ENCODE results near the gene MYOD1. TPM values are rescaled to one million over a fixed set of nuclear protein-coding genes. Genes with fewer than 3 reads are reported as not detected.

MYOD1 gene
- total RNA-seq, 1 donor from 2014 or later: not detected

DNA sequence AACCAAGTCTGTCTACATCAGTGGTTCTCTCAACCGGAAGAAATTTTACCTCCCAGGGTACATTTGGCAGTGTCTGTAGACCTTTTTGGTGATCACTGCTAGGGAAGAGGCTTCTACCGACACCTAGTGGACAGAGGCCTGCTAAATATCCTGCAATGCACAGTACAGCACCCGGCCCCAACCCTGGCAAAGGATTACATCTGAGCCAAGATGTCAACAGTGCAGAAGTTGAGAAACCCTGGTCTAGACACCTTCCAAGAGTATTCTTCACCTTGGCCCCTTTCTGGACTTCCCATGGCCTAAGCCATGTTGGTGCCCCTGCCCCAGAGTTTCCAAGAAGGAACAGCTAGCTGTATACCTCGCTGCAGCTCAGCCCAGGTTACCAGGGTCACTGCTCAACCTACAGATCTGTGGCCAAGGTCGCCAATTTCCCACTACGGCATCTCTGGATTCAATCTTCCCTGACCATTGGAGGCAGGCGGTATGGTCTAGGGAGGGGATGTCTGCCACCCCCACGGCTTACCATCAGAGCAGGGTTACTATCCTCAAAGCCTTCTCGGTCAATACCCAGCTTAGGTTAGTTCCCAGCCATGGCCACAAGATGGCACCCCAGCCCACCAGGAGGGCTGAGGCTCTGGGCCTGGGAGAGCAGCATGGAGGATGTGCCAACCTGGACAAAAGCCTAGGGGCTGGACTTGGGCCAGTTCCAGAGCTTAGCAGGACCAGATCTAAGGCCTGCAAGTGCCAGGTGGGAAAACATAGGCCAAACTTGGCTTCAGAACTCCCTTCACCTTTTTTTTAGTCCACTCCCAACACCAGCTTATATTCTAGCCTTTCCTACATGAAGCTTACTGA lies 11.5 kb downstream of the MYOD1 start:
- DNase-seq (ENCODE audit: low spot score): peak; percentile 88
- no peak overlapping the region for H3K4me2 ChIP-seq
- no peak overlapping the region for H3K27ac Mint-ChIP-seq
- H3K4me3 Mint-ChIP-seq: no peak overlapping the region
- H4K20me1 ChIP-seq (ENCODE audit: low read depth): peaks cover 13% of the 10 kb centered on the region
- H3K9me3 Mint-ChIP-seq: no peaks in the 10 kb centered on the region
- peaks cover 3% of the 10 kb centered on the region for H3K4me1 Mint-ChIP-seq
- peaks cover 11% of the 10 kb centered on the region for H3F3A ChIP-seq (ENCODE audit: low read depth)
- no peaks in the 10 kb centered on the region for H3K9me3 ChIP-seq (ENCODE audit: low read depth)
- peaks cover 81% of the 10 kb centered on the region for H3K27me3 ChIP-seq
- no peak overlapping the region for H3K9ac ChIP-seq
- TF ChIP-seq, protein P1, sequence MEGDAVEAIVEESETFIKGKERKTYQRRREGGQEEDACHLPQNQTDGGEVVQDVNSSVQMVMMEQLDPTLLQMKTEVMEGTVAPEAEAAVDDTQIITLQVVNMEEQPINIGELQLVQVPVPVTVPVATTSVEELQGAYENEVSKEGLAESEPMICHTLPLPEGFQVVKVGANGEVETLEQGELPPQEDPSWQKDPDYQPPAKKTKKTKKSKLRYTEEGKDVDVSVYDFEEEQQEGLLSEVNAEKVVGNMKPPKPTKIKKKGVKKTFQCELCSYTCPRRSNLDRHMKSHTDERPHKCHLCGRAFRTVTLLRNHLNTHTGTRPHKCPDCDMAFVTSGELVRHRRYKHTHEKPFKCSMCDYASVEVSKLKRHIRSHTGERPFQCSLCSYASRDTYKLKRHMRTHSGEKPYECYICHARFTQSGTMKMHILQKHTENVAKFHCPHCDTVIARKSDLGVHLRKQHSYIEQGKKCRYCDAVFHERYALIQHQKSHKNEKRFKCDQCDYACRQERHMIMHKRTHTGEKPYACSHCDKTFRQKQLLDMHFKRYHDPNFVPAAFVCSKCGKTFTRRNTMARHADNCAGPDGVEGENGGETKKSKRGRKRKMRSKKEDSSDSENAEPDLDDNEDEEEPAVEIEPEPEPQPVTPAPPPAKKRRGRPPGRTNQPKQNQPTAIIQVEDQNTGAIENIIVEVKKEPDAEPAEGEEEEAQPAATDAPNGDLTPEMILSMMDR (IDR thresholded peaks at IDR 0.05): peak; percentile 67
- no peak for TF ChIP-seq EZH2 (IDR thresholded peaks at IDR 0.05)
- H3K36me3 ChIP-seq: no peaks in the 10 kb centered on the region
- no peak overlapping the region for H3K4me3 ChIP-seq
- no peaks in the 10 kb centered on the region for H3K36me3 Mint-ChIP-seq
- H3K4me1 ChIP-seq: peaks cover 3% of the 10 kb centered on the region
- H2AFZ ChIP-seq (replicated peaks): no peak overlapping the region
- H3K27ac ChIP-seq: no peak overlapping the region
- H3K27me3 Mint-ChIP-seq (ENCODE audit: insufficient read depth, low read depth): peaks cover 7% of the 10 kb centered on the region
- no peaks in the 10 kb centered on the region for H3K79me2 ChIP-seq (ENCODE audit: low read depth)

DNA sequence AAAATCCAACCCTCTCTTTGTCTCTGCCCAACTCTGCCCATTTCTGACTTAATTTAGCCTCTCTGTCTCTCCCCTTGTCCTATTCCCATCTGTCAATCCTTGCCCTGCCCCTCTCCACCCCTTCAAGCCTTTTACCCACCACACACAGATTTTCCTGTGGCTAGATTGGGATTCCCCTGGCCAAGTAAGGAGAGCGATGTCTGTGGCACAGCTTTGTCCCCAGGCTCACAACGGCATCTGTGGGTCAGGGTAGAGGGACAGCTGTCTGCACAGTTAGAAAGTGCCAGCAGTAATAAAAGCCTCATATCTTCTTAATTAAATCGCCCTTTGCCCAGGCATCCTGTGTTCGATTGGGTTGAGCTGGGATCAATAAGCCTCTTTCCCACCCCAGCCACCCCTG lies 13.9 kb downstream of the MYOD1 start:
- Mint-ChIP-seq H3K4me1 (peaks cover 17% of the 10 kb centered on the region), H3K4me3 (peak overlapping the region; percentile 84)
- peaks cover 81% of the 10 kb centered on the region for H3K27me3 ChIP-seq

DNA sequence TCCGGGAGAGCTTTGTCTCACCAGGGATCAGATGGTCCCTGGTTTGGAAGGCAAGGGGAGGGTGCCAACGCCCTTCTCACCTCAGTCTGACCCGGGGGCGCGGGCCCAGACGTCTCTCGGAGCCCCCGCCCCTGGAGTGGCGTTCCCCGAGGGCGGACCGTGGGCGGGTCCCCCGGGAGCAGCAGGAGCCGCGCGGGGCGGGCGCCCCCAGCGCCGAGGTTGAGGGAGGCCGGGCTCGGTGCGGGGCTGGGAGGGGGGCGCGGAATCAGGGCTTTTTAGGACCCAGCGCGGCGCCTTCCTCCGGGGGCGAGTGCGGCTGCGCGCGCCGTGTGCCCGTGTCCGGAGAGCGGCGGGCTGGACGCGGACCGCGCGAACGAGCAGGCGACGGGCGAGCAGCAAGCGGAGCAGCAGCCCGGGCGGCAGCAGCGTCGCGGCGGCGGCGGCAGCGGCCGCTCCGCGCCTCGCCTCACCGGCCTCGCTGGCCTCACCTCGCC lies 15.1 kb downstream of the MYOD1 start, which contains the start of gene KCNC1:
TSS of gene KCNC1 (plus strand) at position 364 of the 494 bp plus-strand sequence. CDS start 1,222 bp downstream, outside the sequence.
- peak within 1 kb of the TSS; percentile 84 for H3K4me3 Mint-ChIP-seq
- Histone ChIP-seq H4K20me1 (ENCODE audit: low read depth) (peaks cover 44% of the 10 kb centered on the region), H3K27ac (no peak within 1 kb of the TSS), H3K36me3 (no peaks in the 10 kb centered on the region), H3K27me3 (peaks cover 74% of the 10 kb centered on the region), H3K79me2 (ENCODE audit: low read depth) (no peaks in the 10 kb centered on the region), H3K4me3 (peak within 1 kb of the TSS; percentile 65), H3F3A (ENCODE audit: low read depth) (peaks cover 11% of the 10 kb centered on the region), H3K4me2 (peak within 1 kb of the TSS; percentile 91), H2AFZ (replicated peaks) (peak within 1 kb of the TSS; percentile 58), H3K4me1 (peaks cover 23% of the 10 kb centered on the region), H3K9ac (no peak within 1 kb of the TSS), H3K9me3 (ENCODE audit: low read depth) (no peaks in the 10 kb centered on the region)
- no peaks in the 10 kb centered on the region for H3K36me3 Mint-ChIP-seq
- DNase-seq (ENCODE audit: low spot score): peak; percentile 90
- H3K27me3 Mint-ChIP-seq (ENCODE audit: insufficient read depth, low read depth): peaks cover 16% of the 10 kb centered on the region
- peaks cover 20% of the 10 kb centered on the region for H3K4me1 Mint-ChIP-seq
- H3K27ac Mint-ChIP-seq: no peak within 1 kb of the TSS
- H3K9me3 Mint-ChIP-seq: no peaks in the 10 kb centered on the region
- TF ChIP-seq, protein P1 (IDR thresholded peaks at IDR 0.05): peak; percentile 29
- TF ChIP-seq EZH2 (IDR thresholded peaks at IDR 0.05) (no peak), EZH2phosphoT487 (IDR thresholded peaks at IDR 0.05) (no peak)

More for the DNA sequence above, 13.9 kb downstream of the MYOD1 start:
- H3K27me3 Mint-ChIP-seq (ENCODE audit: insufficient read depth, low read depth): peaks cover 16% of the 10 kb centered on the region
- H3K9me3 ChIP-seq (ENCODE audit: low read depth): no peaks in the 10 kb centered on the region
- H3K4me3 ChIP-seq: no peak overlapping the region
- H3F3A ChIP-seq (ENCODE audit: low read depth): peaks cover 11% of the 10 kb centered on the region
- H3K79me2 ChIP-seq (ENCODE audit: low read depth): no peaks in the 10 kb centered on the region
- peaks cover 36% of the 10 kb centered on the region for H4K20me1 ChIP-seq (ENCODE audit: low read depth)
- H3K36me3 ChIP-seq: no peaks in the 10 kb centered on the region
- no peak overlapping the region for H3K9ac ChIP-seq
- no peak for DNase-seq (ENCODE audit: low spot score)
- no peak overlapping the region for H3K27ac ChIP-seq
- peaks cover 11% of the 10 kb centered on the region for H3K4me1 ChIP-seq
- H3K27ac Mint-ChIP-seq: peak overlapping the region; percentile 37
- no peaks in the 10 kb centered on the region for H3K36me3 Mint-ChIP-seq
- no peaks in the 10 kb centered on the region for H3K9me3 Mint-ChIP-seq
- H3K4me2 ChIP-seq: no peak overlapping the region
- TF ChIP-seq EZH2phosphoT487 (IDR thresholded peaks at IDR 0.05) (no peak), EZH2 (IDR thresholded peaks at IDR 0.05) (no peak)
- TF ChIP-seq, protein P1 (IDR thresholded peaks at IDR 0.05): no peak
- H2AFZ ChIP-seq (replicated peaks): no peak overlapping the region
